GM13976 (cell line): Measurements from ENCODE around the gene FNBP1.

Experiments
- DNase-seq: peaks from one replicate; pipeline ENCODE4 v3.0.0; 2012; ENCODE audit warnings: low spot score
- CTCF ChIP-seq: IDR thresholded peaks from 2 replicates; pipeline ENCODE4 v1.5.1; 2012; ENCODE audit warnings: borderline replicate concordance, mild to moderate bottlenecking; ENCODE audit not compliant: insufficient read depth; ENCODE audit errors: extremely low read depth, missing control alignments, control extremely low read depth
- in situ Hi-C: fragments of 300-500 bp; cut with MboI; formaldehyde crosslinking; loops from one replicate; pipeline ENCODE4 v1.12.0; 2022; ENCODE audit warnings: low sequenced_read_pairs, mixed read lengths, inconsistent platforms; ENCODE audit not compliant: unreplicated experiment

FNBP1 gene

GRCh38 chr9:130041648-130042405 is 1.2 kb downstream of the FNBP1 start:
- TF ChIP-seq CTCF = no peak
- no peak for DNase-seq
- in situ Hi-C loops = no loop called here

- no peak for TF ChIP-seq CTCF
- in situ Hi-C loops = no loop called here
- no peak for DNase-seq
These were observed 1.9 kb downstream of the FNBP1 start for GRCh38 chr9:130040984-130041647.

- no peak for DNase-seq
- TF ChIP-seq CTCF = no peak
- in situ Hi-C loops = no loop called here
These were observed 3.4 kb downstream of the FNBP1 start for GRCh38 chr9:130039528-130040147.

GRCh38 chr9:130036099-130036498 is 6.9 kb downstream of the FNBP1 start:
- DNase-seq = no peak
- in situ Hi-C loops = no loop called here
- no peak for TF ChIP-seq CTCF

- in situ Hi-C loops = no loop called here
- DNase-seq = no peak
- no peak for TF ChIP-seq CTCF
These were observed 8.4 kb downstream of the FNBP1 start for GRCh38 chr9:130034570-130034969.

- in situ Hi-C loops = no loop called here
- TF ChIP-seq CTCF = no peak
- DNase-seq = no peak
These were observed 12.3 kb downstream of the FNBP1 start for GRCh38 chr9:130030651-130031127.
